Superior temporal gyrus (tissue), 1 donor: ENCODE results near the gene SPRY1.

Experiments used
- DNase-seq: peaks from one replicate; pipeline ENCODE4 v3.0.0-alpha.2; 2016; ENCODE audit errors: extremely low spot score

Gene SPRY1, protein sequence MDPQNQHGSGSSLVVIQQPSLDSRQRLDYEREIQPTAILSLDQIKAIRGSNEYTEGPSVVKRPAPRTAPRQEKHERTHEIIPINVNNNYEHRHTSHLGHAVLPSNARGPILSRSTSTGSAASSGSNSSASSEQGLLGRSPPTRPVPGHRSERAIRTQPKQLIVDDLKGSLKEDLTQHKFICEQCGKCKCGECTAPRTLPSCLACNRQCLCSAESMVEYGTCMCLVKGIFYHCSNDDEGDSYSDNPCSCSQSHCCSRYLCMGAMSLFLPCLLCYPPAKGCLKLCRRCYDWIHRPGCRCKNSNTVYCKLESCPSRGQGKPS

DNA sequence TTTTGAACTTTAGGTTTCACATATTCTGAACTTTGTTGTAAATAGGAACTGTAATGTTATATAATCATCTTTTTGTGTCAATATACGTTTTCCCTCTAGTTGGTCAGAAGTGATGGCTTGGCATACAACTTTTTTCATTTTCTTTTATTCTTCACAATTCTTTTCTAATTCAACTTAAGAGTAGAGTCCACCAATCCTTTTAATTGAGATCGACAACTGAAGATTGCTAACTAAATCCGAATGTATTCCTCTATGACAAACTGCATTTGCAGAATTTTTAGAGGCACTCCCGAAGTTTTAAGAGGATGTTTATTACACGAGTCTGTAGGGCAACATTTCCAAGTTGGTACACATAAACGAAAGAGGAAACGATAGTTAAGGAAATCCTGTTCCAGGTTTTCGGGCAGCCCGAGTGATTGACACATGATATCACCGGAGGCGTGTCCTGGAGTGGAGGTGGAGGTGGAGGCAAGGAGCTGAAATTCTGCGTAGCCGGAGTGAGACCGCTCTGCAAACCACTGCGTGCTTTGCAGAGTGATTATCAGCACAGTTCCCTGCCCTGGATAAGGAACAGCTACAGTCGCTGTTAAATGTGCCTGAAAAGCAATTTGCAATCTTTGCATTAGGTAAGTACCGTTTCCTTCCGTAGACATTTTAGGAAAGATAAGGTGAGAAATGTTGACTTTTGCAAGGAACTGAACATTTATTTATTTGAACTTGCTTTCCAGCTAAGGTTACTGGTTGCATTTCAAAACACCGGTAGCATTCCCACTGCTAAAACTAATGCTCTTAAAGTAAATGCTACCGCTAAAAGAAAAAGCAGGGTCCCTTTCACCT, at the start of gene SPRY1:
TSS of gene SPRY1 (plus strand) at position 489 of the 837 bp plus-strand sequence. CDS start 4,797 bp downstream, outside the sequence.
- DNase-seq: peak; percentile 90

DNA sequence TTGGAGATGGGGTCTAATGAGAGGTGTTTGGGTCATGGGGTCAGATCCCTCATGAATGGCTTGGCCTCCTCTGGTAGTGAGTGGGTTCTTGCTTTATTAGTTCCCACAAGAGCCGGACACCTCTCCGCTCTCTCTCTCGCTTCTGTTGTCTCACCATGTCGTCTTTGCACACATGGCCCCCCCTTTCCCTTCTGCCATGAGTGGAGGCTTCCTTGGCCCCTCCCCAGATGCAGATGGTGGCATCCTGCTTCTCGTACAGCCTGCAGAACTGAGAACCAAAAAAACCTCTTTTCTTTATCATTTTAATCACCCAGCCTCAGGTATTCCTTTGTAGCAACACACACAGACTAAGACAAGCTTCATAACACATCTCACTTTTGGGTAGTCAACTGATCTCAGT, 49.6 kb upstream of the SPRY1 start:
- no peak for DNase-seq

DNA sequence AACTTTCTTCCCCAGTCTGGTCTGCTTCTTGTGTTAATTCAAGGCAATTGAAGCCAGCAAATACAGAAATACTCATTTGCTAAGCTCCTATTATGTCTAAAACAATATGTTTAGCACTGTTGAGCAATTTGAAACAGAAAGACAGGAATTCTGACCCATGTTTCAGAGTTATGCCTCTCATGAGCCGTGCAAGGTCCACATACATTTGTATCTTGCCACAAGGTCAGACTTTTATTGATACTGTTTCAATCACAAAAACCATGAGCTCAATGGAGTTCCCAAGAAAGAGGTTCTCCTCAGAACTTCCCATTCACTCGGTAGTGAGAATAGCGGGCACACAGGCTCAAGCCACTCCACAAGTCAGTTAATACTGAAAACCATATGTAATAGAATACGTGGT, 47.6 kb upstream of the SPRY1 start:
- DNase-seq: no peak

DNA sequence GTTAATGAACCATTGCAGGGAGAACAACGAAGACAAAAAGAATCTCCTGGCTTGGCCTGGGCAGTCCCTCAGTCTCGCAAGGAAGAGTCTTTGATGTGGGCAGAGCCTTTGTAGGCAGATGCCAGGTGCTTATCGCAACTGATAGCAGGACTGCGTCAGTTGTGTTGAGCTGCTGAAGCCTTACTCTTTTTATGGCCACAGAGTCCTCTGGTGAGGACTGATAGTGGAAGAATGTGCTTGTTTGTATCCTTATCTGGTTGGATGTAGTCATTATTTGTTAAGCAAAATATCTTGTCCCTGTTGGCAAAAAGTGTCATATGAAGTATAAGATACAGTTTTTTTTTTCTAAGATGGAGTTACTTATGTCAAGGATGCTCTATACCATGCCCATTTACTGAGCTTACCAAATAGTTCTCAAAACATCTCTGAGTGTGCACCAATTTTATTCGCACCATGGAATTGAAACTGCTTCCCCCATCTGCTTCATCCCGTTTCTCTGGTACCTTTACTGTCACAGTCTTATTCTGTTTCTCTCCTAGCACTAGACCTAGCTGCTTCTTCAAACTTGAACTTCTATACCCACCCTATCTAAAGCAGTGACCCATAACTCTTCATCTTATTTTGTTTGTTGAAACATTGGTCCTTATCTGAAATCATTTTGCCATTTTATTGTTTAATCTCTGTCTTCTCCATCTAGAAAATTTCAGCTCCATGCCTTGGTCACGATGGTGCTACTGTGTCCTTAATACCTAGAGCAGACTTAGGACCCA, 47.0 kb upstream of the SPRY1 start:
- DNase-seq: no peak

DNA sequence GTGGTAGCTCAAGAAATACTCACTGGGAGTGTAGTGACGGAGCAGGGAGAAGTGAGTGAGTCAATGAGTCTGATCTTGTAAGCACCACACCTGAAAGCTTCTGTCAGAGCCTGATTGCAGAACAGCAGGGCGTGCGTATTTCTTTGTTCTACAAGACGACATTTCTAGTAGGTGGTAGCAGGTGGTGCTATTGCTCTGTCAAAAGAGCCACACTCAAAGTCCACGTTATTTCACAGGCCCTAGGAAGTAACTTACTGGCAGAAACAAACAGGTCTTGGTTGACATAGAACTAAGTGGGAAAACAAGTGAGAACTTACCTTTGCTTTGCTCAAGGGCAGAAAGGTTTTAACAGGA, 46.4 kb upstream of the SPRY1 start:
- no peak for DNase-seq

DNA sequence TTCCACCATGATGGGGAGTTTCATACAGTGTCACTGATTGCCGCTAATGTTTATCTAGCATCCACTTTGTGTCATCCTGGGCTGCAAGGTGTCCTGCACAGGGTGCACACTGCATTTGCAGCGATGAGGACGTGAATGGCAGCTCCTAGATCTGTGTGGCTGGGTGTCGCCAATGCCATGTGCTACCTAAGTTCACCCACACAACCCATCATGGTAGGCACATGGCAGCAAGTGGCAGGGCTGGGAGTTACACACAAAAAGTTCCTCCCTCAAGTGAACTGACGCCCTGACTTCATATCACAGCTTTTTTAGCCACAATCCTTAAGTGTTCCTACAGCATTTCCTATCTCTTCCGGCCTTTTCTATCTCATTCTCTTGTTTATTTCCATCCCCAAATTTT, 45.9 kb upstream of the SPRY1 start:
- no peak for DNase-seq

DNA sequence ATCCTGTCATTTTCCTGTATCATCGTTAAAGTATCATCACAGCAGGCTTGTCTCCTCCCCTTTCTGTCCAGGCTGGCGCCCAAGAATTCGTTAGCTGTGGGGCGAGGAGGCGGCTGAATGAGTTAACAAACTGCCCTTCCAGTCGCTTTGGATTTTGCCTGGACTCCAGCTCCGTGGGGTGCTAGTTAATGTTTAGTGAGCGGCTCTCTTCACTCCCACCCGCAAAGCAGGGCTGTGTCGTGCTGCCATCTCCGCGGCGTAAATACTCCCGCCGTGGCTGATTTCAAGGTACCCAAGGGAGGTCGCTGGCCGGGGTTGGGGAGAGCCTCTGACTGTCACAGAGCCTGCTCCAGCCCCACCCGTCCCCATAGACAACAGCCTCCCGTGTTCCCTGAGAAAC, 44.9 kb upstream of the SPRY1 start:
- DNase-seq: no peak

DNA sequence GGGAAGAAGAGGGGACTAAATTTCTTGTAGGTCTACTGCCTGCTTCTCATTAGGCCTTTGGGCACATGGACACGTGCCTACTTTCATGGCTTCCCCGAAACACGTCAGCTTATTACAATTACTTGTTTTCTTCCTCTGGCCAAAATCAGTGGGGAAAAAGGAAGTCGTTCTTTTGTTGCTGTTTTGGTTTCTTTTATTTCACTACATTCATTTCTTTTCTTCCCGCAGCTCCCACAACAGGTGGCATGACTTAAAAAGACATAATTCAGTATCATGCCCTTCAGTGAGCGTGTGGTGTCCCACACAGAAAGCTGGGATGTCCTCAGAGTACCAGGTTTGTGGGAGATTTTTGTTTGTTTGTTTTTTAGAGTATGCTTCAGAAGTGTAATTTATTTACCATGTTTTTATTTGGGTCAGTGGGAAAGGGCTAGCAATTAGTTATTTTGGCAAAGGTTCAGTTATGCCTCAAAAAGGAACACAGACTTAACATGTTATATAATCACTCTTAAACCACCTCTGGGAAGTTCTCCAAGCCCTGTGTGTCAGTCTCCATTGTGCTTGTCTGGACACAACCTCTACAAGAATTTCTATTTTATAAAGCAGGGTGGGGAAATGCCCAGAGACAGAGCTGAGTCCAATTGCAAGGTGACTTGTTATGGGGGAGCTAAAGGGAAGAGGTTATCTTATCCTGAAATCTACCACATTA, 44.2 kb upstream of the SPRY1 start:
- DNase-seq: peak; percentile 26

DNA sequence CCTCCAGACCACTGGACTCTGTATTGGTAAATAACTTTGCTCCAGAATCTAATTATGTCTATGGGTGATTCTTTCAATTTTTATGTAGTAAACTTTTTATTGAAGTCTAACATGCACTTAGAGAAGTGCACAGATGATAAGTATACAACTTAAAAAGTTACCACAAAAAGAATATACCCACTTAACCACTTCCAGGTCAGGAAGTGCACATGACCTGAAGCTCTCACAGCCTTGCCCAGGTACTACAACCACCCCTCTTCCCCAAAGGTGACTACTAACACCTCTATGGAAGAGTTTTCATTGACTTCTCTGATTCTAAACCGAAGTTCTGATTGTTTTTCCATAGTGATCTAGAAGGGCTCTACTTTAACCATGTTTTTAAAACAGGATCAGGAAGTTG, 43.6 kb upstream of the SPRY1 start:
- no peak for DNase-seq

DNA sequence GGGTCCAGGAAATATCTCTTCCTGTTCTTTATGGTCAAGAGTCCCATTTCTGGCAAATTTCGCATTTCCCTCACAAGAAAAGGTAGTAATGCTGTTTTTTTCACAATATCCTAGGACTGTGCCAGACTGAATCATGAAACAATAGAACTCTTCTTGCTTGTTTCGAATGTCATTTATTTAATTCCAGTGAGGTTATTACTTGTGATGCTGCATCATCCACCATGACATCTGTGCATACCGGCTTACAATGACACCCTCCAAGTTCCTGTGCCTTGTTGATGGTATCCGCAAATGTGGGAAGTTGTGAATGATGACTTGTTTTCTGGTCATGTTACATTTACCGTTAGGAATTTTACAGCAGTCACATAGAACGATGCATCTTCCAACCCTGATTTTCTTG, 42.9 kb upstream of the SPRY1 start:
- DNase-seq: no peak

DNA sequence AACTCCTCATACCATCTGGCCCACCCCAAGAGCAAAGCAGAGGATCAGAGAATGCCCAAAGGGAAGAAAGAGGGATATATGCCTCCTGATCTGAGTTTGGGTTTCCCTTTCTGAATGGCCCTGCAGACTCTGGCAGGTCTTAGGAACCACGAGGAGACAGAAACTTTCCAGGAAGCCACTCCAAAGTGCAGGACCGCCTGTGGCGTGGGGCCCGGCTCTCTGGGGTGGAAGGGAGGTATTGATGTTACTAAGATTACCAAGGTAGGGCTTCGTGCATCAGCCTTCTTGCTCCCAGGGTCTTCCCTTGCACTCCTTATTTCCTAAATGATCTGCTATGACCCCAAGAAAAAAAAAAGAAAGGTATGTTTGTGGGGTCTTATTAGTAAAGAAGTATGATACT, 41.9 kb upstream of the SPRY1 start:
- DNase-seq: no peak

DNA sequence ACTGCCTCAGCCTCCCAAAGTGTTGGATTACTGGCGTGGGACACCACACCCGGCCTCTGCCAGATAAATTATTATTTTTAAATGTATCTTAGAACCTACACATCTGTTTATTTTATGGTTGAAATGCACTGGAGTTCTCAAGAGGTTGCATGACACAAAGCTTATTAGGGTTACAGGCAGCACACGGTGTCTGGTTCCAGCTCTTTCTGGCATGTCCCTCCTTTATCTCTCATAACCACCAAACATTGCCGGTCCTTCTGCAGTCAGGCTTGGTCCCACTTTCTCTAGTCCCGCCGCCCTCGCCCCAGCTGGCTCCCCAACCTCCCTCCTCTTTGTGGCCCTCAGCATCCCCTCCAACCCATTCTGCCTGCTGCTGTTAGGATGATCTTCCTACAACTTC, 39.7 kb upstream of the SPRY1 start:
- DNase-seq: no peak

DNA sequence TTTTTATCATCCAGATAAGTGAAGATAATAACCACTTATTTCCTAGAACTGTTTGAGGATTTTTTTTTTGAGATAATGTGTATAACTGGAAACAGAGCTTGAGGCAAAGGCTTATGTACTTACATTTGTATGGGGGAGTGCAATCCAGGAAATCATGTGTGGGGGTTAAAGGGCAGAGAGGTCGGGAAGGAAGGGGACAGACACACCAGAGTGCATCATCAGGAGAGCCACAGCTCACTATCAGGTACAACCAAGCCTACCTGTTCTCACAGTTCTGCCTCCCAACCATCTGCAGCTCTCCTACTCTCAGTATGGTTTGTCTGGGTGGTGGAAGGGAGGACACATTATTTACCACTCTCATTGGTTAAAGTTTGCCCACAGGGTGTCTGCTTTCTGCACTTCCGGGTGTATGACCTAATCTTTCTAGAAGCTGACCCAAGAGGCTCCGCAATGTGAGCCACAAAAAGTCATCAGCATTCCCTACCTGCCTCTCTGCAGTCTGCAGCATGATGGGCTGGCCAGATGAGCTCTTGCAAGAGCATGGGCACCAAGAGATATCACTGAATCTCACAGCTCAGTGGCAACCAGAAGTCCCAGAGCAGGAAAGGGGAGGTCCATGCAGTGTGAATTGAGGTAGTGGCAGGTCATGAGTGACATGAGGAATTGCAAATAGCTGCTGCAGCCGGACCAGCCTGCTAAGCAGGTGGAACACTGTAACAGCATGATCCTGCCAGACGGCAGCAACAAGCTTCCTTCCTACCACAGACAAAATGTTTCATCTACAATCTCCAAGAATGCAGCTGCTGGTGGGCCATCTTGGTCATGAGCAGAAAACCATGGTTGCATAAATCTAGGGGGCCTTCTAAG, 36.9 kb upstream of the SPRY1 start:
- DNase-seq: no peak

DNA sequence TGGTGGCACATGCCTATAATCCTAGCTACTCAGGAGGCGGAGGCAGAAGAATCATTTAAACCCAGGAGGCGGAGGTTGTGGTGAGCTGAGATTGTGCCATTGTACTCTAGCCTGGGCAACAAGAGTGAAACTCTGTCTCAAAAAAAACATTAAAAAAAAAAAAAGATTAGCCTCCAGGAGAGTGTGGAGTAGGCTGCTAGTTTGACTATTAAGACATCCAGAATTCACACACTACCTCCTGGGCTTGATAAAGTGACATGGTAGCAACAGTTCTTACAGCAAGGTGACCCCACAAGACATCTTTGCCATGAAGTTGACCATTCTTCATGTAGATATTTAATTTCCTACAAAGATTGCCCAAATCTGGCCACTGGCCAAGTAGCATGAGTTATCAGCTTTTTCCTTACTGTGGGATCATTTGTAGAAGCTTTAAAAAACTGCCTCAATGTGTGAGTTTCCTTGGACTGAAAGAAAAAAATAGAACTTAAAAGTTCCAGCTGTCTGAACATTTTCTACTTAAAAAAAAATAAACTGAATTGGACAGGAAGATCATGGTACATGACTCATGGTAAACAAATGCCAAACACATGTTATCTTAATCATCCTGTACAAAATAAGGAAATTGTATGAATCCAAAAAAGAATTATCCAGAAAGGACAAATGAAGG, 35.3 kb upstream of the SPRY1 start:
- peak; percentile 51 for DNase-seq

DNA sequence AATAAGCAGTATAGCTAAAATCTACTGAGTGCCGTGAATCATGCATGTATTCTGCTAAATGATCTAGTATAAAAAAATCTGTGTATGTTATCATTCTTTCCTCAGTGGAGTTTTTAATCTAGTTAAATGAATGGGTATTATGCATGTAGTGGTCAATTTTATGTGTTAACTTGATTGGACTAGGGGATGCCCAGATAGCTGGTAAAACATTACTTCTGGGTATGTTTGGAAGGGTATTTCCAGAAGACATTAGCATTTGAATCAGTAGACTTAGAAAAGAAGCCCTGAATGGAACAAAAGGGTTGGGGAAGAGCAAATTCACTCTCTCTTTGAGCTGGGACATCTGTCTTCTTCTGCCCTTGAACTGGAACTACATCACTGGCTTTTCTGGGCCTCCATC, 34.5 kb upstream of the SPRY1 start:
- DNase-seq: no peak

DNA sequence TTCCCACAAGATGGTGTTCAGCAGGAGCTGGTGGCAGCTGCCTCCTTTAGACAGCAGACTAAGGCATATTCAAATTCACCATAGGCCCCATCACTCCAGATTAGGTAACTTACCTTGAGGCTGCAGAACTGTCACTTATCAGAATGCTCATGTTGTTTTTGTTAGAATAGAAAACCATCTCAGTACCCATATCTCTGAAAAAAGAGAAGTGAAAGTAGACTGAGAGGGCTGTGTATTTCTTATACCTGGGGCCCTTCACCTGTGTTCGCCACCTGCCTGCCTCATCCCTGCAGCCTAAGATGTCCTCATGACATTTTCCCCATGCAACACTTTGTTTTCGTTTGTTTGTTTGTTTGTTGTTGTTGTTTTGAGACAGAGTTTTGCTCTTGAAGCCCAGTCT, 32.9 kb upstream of the SPRY1 start:
- no peak for DNase-seq

DNA sequence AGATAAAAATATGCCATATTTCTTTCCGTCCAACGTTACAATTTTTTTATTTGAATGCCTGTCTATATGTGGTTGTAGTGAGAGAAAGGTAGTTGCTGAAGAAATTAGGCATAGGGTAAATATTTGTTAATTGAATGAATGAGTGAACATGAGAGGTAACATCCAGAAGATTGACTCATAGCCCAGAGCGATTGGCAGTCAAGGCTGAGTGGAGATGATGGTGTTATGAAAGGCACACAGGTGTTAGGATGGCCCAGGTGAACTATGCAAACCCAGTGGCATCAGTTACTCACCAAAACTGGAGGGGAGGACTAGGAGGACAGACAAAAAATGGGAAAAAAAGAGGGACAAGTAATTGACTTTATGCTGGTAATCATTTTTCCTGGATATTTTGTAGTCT, 31.7 kb upstream of the SPRY1 start:
- DNase-seq: no peak

DNA sequence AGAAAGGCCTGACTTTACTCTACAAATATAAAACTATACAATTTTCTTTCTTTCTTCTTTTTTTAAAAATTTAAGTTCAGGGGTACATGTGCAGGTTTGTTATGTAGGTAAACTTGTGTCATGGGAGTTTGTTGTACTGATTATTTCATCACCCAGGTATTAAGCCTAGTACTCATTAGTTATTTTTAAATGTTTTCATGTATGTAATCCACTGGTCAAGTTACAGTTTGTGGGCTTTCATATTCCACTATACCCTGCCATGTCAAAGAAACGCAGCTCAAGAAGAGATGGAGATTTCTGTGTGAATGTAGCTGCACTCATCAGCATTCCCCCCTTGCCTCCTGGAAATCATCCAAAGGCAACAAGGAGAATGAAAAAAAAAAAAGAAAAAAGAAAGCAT, 31.2 kb upstream of the SPRY1 start:
- DNase-seq: no peak

DNA sequence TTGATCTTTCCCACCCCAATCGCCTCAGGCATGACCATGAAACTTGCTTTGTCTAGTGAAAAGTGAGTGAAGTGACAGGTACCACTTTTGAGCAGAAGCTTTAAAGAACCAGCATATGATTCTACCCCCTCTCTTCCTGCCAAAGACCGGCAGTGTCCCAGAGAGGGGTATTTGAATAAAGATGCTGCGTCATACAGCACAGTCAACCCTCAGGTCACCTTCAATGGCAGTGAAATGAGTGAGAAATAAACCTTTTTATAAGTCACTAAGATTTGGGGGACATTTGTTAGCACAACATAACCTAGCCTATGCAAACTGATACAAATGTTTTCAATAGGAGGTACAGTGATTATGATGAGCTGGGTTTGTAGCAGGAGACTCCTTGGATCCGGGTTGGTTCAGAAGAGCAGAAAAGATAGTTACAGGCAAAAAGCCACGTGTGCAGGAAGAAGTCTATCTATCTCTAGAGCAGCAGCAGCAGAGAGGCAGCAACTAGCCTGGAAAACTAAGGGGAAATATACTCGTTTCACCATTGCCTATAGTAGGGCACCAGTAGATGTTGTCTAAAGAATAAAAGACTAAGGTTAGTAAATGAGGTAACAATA, 30.3 kb upstream of the SPRY1 start:
- DNase-seq: no peak

DNA sequence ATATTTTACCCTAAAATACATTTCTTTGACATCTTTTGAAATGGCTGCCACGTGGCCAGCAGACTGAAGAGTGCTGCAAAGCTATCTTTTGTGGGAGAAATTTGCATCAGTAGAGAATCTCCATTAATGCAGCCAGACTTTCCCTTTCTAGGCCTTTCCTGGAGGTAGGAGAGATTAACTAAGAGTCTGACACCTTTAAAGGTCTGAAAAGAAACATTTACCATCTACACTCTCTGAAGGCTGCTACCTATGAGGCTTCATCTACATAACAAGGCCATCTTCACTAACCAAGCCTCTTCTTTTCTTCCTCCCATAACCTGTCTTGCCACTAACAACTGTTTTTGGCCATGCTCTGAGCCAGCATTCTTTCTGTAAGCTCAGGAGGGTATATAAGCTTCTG, 17.8 kb upstream of the SPRY1 start:
- no peak for DNase-seq
